NCI-H1930 (cell line): ENCODE measurements around the gene NPHP4.

Experiments used
- DNase-seq, 2 experiments: peaks; one replicate each; lab custom pipeline; 2025; lab: John Stamatoyannopoulos, UW

The NPHP4 gene

DNA sequence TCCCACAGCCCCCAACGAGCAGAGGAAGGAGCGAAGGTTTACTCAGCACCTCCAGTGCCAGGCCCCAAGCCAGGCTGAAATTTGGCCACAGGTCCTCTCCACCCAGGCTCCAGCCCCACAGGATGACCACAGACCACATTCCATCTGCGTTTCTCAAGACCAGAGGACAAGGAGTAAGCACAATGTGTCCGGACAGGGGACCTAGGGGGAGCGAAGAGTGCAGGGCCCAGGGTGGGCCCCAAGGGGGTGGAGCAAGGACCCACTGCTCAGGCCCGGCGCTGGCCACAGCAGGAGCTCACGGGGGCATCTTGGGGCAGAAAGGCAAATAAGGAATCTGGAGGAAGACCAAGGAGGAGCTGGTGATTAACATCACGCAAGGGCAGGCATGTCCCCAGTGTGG lies 100.5 kb downstream of the NPHP4 start:
- no peak for DNase-seq

DNA sequence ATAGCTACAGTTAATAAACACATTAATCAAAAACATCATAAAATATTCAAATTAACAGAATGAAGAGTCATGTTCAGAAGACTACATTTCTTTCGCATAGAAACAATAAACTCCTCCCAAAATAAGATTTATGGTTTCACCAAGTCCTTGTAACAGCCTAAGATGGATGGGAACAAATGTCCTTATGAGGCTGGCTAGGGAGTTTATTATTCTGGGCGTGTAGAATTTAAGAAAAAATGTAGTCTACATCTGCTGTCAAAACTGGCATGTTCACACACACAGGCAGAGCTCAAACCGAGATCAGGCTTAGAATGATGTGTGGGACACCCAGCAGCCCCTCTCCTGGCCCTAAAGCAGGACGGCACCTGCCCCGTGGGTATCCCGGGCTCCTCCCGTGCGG lies 101.1 kb downstream of the NPHP4 start:
- DNase-seq = no peak

DNA sequence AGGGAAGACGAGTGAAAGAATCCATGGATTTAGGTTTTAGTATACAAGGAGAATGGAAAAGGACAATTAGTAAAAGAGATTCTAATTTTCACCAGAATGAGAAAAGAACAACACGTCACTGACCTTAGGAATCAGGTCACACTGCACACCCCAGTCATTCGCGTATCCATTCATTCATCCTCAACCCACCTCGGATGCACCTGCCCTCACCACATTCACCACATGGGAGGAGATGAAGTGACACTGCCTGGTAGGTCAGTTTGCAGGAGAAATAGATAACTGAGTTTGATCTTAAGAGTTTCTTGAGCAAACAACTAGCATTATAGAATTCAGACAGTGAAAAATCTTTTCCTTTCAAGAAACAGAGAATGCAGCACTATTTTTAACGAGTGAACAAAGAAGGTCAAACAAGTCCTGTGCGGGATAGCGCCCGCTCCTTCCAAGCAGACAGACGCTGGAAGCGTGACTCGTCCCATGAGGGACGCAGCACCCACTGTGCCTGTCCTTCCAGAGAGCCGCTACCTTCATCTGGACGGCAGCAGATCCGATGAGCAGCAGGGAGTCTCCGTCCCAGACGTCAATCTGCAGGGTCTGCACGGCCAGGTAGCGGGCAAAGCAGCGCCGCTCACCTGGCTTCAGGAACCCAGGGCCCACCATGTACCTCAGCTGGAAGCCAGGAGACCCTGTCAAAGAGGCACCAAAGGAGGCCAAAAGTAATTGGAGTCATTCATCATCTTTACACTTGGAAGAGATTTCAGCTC lies 101.7 kb downstream of the NPHP4 start:
- DNase-seq = no peak

DNA sequence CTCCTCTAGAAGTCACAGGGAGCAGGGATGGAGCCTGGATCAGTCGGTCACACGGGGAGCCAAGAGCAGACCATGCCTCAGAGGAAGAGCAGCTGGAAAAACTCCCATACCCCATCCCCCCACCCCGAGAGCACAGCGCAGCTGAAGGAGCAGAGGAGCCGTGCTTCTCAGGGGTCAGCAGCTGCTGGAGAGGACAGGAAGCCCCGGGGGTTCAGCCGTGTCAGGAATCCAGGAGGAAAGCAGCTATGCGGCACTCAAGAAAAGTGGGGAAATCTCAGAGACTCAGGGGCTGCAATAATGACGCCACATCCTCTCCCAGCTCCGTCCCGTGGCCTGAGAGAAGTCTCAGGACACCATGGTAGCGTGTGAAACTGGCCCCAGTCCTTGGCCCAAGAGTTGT lies 102.3 kb downstream of the NPHP4 start:
- DNase-seq = no peak

DNA sequence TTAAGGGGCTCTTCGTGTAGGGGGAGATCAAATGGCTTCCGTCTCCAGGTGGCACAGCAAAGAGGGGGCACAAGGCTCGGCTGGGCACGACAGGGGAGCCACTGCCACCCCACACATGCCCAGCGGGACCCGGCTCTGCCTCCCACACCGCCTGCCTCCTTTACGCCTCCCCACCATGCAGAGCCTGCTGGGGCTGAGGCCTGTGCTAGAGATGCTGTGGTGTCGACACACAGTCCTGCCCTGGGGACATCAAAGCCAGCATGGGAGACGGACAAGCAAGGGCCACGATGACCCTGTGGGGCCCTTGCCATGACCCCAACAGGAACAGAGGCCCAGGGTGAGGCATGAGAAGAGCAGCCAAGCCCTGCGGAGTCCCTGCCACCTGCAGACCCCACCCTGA lies 102.8 kb downstream of the NPHP4 start:
- DNase-seq = no peak

DNA sequence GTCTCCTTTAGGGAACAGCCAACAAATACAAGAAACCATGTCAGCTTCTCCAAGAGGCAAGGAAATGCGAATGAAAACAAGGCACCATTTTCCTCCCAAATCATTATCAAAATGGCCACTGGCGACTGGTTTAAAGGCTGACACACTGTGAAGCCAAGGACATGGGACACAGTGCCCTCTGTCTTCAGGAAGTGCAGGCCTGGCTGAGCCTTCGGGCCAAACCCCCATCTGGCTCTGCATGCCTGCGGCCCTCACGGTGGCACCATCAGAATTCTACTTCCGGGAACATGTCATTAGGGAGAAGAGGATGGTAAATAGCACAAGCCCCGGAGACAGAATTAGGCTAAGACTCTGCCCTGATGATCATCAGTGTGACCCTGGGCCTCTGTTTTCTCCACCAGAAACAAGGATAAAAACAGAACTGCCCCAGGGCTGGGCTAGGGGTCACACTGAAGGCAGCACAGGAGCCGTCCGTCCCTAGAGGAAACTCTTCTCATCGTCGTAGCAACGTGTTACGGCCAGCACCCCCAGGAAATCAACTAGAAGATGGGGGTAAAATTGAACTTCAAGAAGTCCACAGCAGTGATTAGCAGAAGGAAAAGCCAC lies 103.5 kb downstream of the NPHP4 start:
- no peak for DNase-seq

DNA sequence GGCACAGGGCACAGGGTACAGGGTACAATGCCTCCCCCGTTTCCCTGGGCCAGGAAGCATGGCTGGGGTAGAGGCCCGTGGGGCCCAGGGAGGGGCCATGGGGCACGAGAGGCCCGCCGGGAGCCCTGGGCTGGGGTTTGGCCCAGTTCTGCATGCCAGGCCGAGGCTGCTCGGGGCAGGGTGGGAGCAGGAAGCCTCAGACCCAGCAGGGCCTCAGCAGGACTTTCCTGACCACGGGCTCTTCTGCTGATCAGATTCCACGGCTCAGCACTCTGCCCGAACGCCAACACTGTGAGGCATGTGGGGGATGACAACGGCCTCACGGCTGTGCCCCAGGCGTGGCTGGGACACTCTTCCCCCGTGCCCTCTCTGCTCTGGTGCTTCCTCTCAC lies 104.3 kb downstream of the NPHP4 start:
- DNase-seq = no peak

DNA sequence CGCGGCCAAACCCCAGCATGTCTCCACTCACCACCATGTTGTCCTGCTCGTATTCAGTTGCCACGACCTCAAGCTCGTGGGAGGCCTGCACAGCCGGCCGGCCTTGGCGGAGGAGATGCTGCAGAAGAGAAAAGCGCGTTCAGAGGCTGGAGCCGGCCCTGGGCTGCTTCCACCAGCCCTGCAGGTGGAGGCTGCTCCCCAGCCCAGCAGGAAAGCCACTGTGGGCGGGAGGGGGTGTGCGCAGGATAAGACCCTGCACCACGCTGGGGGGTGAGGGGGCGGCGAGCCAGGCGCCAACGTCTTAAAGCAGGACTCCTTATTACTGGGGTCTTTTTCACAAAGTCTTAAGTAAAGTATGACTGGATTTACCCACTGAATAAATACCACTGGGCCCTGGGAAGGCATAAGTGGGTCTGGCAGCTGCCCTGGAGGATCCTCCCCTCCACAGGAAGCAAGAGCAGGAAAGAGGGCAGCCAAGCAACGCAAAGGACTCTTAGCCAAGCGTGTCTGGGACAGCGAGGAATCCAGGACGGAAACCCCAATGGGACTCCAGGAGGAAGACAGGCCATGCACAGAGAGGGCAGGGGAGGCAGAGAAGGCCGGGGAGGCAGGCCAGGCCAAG lies 104.8 kb downstream of the NPHP4 start:
- no peak for DNase-seq

DNA sequence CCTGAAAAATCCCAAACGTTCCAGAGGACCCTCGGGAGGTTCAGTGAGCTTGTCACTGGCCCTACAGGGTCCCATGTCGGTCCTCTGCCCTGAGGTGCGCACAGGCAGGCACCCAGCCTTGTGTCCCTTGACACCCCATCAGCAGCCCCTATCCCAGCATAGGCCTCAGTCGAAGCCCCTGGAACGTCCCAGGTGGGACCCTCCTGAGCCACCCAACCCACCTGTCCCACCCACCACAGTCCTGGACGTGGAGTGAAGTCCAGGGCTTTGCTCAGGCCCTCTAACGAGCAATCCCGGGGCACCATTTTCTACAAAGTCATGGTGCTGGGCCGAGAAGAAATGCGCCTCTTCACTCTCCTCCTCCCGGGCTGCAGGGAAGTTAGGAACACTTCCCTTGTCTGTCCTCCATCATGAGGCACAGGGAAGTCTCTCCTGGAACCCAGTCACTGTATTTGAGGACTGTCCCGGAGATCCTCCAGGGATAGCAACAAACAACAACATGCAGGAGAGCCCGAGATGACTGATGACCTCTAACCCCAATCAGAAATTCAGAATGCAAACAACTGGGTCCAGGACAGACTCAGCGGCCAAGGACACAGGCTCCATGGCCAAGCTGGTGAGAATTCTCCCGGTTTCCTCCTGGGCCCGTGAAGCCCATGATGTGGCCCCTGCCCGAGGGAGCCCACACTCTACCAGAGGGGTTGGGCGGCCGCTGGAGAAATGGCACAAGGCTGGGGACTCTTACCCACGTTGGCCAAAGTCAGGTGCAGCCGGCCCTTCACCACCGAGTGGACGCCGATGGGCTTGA lies 105.5 kb downstream of the NPHP4 start:
- DNase-seq = no peak

DNA sequence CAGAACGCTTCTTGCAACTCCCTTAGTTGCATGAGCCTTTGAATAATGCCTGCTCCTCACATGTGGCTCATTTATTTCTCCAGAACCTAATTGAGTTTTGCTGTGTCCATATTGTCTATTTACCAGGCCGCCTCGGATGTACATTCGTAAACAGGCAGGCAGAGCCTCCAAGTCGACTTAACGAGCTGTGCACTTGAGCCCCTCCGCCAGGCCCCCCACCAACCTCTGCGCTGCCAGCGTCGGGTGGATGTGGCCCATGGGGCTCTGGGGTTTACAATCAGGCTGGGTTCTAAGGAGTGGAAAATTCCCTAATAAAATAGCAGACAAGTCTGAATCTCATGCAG lies 106.1 kb downstream of the NPHP4 start:
- no peak for DNase-seq

DNA sequence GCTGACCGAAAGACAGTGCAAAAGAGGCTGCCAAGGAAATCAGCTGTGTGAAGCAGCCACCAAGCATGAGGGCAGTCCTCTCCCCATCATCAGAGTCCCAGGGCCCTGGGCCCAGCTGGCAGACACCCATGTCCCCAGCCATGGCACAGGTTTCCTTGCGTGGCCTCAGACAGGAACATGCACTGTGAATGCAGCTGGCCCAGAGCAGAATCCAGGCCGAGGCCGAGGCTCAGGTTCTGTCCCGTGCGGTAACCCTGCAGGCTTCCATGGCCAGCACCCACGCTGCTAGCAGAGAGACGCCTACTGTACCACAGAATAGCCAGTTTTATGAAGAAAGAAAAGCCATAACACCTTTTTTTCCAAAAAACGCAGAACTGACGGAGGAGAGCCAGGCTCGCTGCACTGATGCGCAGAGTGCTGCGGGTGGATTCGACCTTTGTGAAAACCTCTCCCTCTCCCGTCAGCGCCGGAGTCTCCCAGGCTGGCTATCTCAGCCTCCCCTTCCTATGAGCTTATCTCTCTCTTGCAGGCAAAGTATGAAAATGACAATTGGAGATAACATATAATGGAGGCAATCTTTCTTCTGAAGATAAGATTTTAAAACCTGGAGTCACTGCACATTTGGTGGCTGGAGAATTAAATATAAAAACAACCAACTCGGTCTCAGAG lies 106.6 kb downstream of the NPHP4 start:
- no peak for DNase-seq

DNA sequence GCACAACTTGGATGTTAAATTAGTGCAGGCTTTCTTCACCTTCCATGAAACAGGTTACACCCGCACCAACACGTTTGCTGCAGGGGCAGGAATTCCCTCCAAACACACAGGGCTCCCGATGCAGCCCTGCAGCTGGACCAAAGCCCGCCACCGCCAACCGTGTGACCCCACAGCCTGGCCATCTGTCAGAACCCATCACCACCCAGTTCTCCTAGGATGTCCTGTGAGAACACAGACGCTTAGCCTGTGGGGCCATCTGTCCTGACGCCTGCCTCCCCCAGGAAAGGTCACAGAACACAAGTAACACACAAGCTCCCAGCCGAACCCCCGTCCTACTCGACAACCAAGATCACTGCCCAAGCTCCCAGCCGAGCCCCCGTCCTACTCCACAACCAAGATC lies 108.1 kb downstream of the NPHP4 start:
- DNase-seq = no peak

DNA sequence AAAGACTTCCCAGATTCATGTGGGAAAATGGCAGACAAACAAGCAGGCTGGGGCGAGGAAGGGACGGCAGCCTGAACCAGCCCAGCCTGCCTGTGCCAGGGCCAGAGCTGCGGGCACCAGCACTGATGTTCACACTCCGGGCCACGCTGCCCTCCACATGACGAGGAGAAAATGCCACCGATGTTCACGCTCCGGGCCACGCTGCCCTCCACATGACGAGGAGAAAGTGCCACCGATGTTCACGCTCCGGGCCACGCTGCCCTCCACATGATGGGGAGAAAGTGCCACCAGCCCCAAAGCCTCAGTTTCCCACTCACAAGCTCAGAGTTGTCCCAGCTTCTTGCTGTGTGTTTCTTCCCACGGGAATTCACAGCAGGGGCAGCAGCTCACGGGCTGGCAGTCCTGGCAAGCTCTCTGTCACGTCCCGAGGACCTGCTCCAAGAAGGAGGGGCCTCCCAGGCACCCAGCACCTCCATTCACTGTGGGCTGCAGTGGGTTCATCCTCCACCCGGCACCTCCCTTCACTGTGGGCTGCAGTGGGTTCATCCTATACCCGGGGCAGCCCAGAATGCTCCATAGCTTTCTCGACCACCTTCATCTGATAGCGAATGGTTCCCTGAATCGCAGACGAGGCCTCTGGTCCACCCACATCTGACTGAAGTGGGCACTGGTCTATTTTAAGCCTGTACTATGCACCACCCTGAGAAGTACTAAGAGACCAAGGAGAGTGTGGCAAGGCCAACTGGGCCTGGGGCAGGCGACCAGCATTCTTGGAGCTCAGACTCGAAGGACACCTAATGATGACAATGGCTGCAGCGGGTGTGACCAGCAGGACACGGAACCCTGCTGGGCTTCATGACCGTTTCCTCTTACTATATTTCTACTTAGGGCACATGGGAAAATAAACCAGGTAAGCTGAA lies 108.8 kb downstream of the NPHP4 start:
- no peak for DNase-seq

DNA sequence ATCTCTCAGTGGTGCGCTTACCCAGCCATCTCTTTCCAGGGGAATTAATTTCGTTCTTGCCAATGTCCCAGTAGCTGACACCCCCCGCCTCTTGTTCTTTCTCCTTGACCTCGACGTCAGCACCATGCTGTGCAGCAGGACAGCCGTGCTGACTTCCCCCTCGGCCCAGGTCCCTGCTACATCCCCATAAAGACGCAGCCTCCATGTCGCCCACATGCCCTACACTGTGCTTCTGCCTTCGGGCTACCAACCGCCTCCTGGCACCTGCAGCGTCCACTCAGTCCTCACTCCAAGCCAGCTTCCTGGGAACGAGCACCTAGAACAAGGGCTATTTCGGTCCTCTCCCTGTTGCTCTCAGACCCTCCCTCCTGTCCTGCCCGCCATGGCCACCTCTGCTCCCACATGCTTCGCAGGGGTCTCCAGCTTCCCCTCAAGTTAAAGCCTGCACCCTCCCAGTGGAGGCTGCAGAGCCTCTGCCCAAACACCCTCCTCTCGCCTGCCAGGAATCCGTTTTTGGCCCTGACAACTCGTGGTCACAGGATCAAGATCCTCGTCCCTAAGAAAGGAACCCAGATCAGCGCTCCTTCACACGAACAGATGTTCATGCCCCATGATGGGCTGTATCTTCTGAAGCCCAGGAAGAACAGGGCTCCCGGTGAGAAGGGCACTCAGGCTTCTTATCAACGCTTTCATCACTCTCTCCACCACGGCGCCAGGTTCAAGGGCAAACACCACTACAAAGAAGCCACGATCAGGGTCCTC lies 109.7 kb downstream of the NPHP4 start:
- DNase-seq = no peak

DNA sequence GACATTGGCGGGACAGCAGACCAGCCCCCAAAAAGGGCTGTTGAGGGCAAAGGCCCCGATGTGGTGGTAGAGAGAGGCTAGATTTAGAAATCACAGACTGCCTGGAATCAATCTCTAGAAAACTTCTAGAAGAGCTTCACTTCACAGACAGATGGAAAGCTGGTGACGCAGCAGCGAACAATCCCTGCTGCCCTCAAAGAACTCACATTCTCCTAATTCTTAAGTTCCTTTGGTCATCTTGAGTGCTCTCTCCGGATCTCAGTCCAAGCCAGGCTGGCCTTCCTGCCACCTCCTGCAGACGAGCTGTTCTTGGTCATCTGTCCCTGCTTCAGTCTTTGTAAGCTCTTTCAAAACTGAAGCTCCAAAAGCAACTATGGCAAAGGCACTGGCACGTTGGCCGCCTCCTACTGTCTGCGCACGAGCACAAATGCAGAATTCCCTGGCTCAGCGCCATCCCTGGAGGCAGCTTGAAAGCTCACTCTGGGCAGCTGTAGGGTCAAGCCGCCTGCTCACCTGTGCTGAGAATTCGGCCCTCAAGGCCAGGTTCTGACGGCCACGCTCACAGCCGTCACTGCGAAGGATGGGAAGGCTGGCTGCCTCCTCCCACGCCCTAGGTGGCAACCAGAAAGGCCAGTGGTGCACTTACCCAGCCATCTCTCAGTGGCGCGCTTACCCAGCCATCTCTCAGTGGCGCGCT lies 110.6 kb downstream of the NPHP4 start:
- no peak for DNase-seq

DNA sequence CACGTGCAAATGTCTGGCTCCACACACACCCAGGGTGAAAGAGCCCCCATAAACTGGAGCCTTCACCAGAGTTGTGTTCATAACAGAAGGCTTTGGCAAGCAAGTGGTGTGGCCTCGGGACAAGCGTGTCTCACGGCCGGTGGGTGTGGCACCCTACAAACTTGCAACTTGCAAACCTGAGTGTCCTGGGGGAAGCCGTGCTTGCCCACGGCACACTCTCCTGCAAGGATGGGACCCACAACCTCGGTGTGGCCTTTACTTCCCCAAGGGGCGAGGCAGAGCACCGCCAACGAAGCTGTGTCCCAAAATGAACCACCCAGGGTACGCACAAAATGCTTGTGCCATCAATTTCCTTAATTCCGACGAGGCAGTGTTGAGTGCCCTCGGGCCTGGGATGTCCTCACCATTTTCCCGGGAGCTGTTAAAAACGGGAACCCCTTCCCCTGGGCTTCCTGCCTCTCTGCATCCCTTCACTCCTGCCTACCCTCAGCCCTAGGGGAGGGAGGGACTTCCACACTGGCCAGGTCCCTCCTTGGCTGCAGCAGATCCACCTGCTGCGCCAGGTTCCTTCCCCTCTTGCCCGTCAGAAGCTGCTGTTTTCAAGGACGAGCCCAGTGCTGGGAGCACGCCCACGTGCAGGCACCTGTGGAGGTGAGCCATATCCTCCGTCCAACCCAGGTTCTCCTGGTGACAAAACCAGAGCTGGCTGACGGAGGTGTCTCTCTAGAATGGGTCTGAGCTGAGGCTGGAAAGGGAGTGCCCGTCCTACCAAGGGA lies 111.4 kb downstream of the NPHP4 start:
- DNase-seq = no peak

DNA sequence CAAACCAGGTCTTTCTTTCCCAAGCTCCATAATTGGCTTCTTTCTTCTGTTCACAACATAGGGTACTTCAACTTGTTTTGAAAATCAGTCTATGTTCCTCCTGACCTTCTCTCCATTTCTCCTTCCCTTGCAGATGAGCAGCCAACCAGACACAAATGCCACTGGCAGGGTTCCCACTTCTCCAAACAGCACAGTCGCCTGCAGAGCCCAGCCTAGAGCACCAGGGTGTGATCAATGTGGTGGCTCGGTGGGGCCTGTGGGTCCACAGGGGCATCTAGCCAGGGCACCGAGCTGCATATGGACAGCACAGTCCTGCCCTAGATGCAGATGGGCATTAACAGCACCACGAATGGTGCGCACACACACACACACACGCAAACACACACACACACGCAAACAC lies 112.8 kb downstream of the NPHP4 start:
- DNase-seq = no peak

DNA sequence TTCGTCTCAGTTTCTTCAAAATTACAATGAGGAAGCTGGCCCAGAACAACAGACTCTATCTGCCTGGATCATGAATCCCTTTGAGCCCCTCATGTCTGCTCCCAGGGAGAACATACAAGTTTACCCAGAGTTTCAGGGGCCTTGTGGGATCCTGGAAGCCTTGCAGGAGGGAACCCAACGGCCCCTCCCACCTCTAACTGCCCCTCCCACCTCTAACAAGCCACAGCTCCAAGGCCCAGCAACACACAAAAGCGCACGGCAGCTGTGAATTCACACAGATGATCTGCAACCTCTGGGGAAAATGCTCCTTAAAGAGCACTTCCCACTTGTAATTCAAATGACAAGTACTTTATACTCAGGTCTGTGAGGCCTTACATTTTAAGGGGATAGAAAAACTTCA lies 113.3 kb downstream of the NPHP4 start:
- no peak for DNase-seq
